Suprapubic skin (tissue), 4 donors: ENCODE results near the gene ANAPC7.

Experiments
- EP300 ChIP-seq: sonication (generic); formaldehyde crosslinking; IDR thresholded peaks from one replicate; pipeline ENCODE4 v1.6.1; 2017; ENCODE audit warnings: antibody characterized with exemption
- POLR2A ChIP-seq, 2 donors: fragments of 450-650 bp; IDR thresholded peaks; one replicate each; pipeline ENCODE4 v1.6.1; 2017; ENCODE audit warnings: antibody characterized with exemption in 2 of 2, mild to moderate bottlenecking in 2 of 2, moderate library complexity in 2 of 2
- POLR2AphosphoS5 ChIP-seq, 3 donors: sonication (generic); formaldehyde crosslinking; IDR thresholded peaks; one replicate each; pipeline ENCODE4 v1.6.1; 2017; ENCODE audit warnings: antibody characterized with exemption in 3 of 3
- TF ChIP-seq, protein P1 (sequence below), 2 donors: fragments of 200-600 bp in 1 of 2; fragments of 450-650 bp in 1 of 2; sonication (generic) in 1 of 2; IDR thresholded peaks; one replicate each; pipeline ENCODE4 v1.5.1; 2016 to 2019; ENCODE audit warnings: antibody characterized with exemption in 2 of 2, mild to moderate bottlenecking in 1 of 2, moderate library complexity in 1 of 2

DNA sequence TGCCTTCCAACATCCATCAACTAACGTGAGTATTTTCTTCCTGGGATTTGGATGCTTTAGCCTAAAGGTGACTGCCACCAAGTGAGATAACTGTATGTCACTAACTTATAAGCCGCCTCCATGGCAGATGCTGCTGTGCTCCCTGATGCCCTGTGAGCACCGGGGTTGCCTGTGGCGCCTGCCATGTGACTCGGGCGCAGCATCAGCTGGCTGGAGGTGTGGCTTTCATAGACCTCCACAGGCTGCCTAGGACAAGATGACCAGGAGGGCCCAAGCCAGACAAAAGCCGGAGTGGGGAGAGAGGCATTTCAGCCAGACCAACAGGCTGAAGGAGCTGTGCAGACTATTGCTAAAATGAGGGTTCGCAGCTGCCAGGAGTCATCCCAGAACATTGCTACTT lies 55.7 kb downstream of the ANAPC7 start:
- TF ChIP-seq POLR2A (IDR thresholded peaks at IDR 0.05) = no peak
- TF ChIP-seq, protein P1, sequence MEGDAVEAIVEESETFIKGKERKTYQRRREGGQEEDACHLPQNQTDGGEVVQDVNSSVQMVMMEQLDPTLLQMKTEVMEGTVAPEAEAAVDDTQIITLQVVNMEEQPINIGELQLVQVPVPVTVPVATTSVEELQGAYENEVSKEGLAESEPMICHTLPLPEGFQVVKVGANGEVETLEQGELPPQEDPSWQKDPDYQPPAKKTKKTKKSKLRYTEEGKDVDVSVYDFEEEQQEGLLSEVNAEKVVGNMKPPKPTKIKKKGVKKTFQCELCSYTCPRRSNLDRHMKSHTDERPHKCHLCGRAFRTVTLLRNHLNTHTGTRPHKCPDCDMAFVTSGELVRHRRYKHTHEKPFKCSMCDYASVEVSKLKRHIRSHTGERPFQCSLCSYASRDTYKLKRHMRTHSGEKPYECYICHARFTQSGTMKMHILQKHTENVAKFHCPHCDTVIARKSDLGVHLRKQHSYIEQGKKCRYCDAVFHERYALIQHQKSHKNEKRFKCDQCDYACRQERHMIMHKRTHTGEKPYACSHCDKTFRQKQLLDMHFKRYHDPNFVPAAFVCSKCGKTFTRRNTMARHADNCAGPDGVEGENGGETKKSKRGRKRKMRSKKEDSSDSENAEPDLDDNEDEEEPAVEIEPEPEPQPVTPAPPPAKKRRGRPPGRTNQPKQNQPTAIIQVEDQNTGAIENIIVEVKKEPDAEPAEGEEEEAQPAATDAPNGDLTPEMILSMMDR (IDR thresholded peaks at IDR 0.05) = no peak
- TF ChIP-seq EP300 = no peak
- TF ChIP-seq POLR2AphosphoS5 (IDR thresholded peaks at IDR 0.05) = no peak
